ENCODE results near the gene U2SURP. TPM values are rescaled to one million over a fixed set of nuclear protein-coding genes. Genes with fewer than 3 reads are reported as not detected.
"Not testable (repeated sequence)": the region's sequence is repeated elsewhere in the genome, so short reads cannot be mapped to it uniquely, and the experiment has no call there.

U2SURP gene
- total RNA-seq, 1 donor from 2014 or later: 75.8 TPM

- intact Hi-C loops (cut with DNase I): no loop called here
- no peak for TF ChIP-seq CTCF (IDR thresholded peaks at IDR 0.05)
- no peaks in the 10 kb centered on the region for H3K4me1 ChIP-seq
- H3K27me3 ChIP-seq: no peaks in the 10 kb centered on the region
- H3K9me3 ChIP-seq: no peaks in the 10 kb centered on the region
- H3K36me3 ChIP-seq: no peaks in the 10 kb centered on the region
- ATAC-seq (no peak), DNase-seq (no peak)
- H3K27ac ChIP-seq: no peak overlapping the region
- H3K4me3 ChIP-seq: no peak overlapping the region
Measured at GRCh38 chr3:143068059-143068458, 66.7 kb downstream of the U2SURP start.

- no peaks in the 10 kb centered on the region for H3K36me3 ChIP-seq
- H3K4me1 ChIP-seq: no peaks in the 10 kb centered on the region
- H3K4me3 ChIP-seq: no peak overlapping the region
- no peak for DNase-seq
- intact Hi-C loops (cut with DNase I): no loop called here
- no peak overlapping the region for H3K27ac ChIP-seq
- no peaks in the 10 kb centered on the region for H3K9me3 ChIP-seq
- ATAC-seq: no peak
- no peak for TF ChIP-seq CTCF (IDR thresholded peaks at IDR 0.05)
- H3K27me3 ChIP-seq: no peaks in the 10 kb centered on the region
Measured at GRCh38 chr3:143070977-143071551, 69.7 kb downstream of the U2SURP start.

GRCh38 chr3:143071776-143072175 lies 70.4 kb downstream of the U2SURP start:
- Histone ChIP-seq H3K36me3 (no peaks in the 10 kb centered on the region), H3K4me1 (no peaks in the 10 kb centered on the region), H3K27ac (no peak overlapping the region), H3K9me3 (no peaks in the 10 kb centered on the region), H3K27me3 (no peaks in the 10 kb centered on the region), H3K4me3 (no peak overlapping the region)
- intact Hi-C loops (cut with DNase I): no loop called here
- DNase-seq (no peak), ATAC-seq (no peak)
- no peak for TF ChIP-seq CTCF (IDR thresholded peaks at IDR 0.05)

GRCh38 chr3:143072298-143073020 lies 71.1 kb downstream of the U2SURP start:
- H3K27me3 ChIP-seq; ATAC-seq; intact Hi-C loops (cut with DNase I); DNase-seq; H3K36me3 ChIP-seq; H3K27ac ChIP-seq; H3K4me1 ChIP-seq; H3K9me3 ChIP-seq; H3K4me3 ChIP-seq: not testable (repeated sequence)

- H3K4me1 ChIP-seq; H3K27me3 ChIP-seq; intact Hi-C loops (cut with DNase I); H3K4me3 ChIP-seq; H3K27ac ChIP-seq; H3K9me3 ChIP-seq; H3K36me3 ChIP-seq; DNase-seq; ATAC-seq: not testable (repeated sequence)
Measured at GRCh38 chr3:143073541-143073940, 72.2 kb downstream of the U2SURP start.

- H3K27ac ChIP-seq; H3K36me3 ChIP-seq; H3K4me3 ChIP-seq; intact Hi-C loops (cut with DNase I); ATAC-seq; DNase-seq; H3K27me3 ChIP-seq; H3K9me3 ChIP-seq; H3K4me1 ChIP-seq: not testable (repeated sequence)
Measured at GRCh38 chr3:143073983-143074382, 72.6 kb downstream of the U2SURP start.

GRCh38 chr3:143078883-143079282 lies 77.5 kb downstream of the U2SURP start:
- intact Hi-C loops (cut with DNase I): no loop called here
- no peaks in the 10 kb centered on the region for H3K27me3 ChIP-seq
- H3K27ac ChIP-seq: no peak overlapping the region
- TF ChIP-seq CTCF (IDR thresholded peaks at IDR 0.05): no peak
- ATAC-seq (no peak), DNase-seq (no peak)
- no peaks in the 10 kb centered on the region for H3K4me1 ChIP-seq
- H3K4me3 ChIP-seq: no peak overlapping the region
- H3K9me3 ChIP-seq: no peaks in the 10 kb centered on the region
- H3K36me3 ChIP-seq: no peaks in the 10 kb centered on the region

Measured in upper lobe of right lung (tissue), 1 donor.